Measurements from ENCODE around the gene GPR158. TPM values are rescaled to one million over a fixed set of nuclear protein-coding genes. Genes with fewer than 3 reads are reported as not detected.

The GPR158 gene
- total RNA-seq, 1 experiment from 2014 or later: 0.24 TPM

DNA sequence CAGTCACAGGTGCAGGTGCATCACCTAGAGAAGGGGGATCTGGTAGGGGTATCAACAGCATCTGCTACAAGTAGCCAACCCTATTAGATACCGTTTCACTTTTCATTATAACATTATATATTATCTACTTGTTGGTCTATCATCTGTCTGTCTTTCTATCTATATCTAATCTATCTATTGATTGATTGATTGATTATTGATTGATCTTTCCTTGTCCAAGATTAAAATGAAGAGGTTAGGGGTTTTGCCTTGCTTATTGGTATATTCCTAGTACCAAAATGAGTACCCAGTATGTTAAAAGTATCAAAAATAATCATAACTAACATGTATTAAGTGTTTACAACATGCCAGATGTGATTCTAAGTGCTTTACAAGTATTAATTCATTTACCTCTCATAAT is 121.5 kb downstream of the GPR158 start:
- no peaks in the 10 kb centered on the region for H3K27me3 Mint-ChIP-seq (ENCODE audit: low read depth)
- Histone ChIP-seq H3K23me2 (ENCODE audit: insufficient read length, low read depth, low read length, poor library complexity, severe bottlenecking) (no peaks in the 10 kb centered on the region), H3K18ac (ENCODE audit: insufficient read length, low read depth, low read length) (no peak overlapping the region), H3K27ac (ENCODE audit: insufficient read length, low read depth, low read length) (no peak overlapping the region), H3T11ph (ENCODE audit: low read length) (no peak overlapping the region), H3K9ac (ENCODE audit: extremely low read depth, insufficient read length, low read length) (no peak overlapping the region), H3K79me2 (ENCODE audit: insufficient read depth, low read length) (no peaks in the 10 kb centered on the region), H4K20me1 (ENCODE audit: control insufficient read depth, insufficient read depth, insufficient read length) (no peaks in the 10 kb centered on the region), H4K8ac (replicated peaks; ENCODE audit: insufficient read length, low read depth, low read length) (no peak overlapping the region), H3K14ac (ENCODE audit: insufficient read depth, low read length) (no peak overlapping the region), H3K4me2 (ENCODE audit: insufficient read depth, insufficient read length, low read length) (no peak overlapping the region), H3K9me3 (ENCODE audit: control insufficient read depth, low read depth, low read length) (no peaks in the 10 kb centered on the region), H2AFZ (ENCODE audit: low read length) (no peak overlapping the region), H2BK15ac (ENCODE audit: low read depth, low read length) (no peak overlapping the region), H2BK5ac (ENCODE audit: insufficient read length, low read length) (no peak overlapping the region), H4K5ac (ENCODE audit: insufficient read length, low read depth, low read length) (no peak overlapping the region), H2BK120ac (ENCODE audit: low read depth, low read length, poor library complexity, severe bottlenecking) (no peak overlapping the region), H2BK12ac (ENCODE audit: insufficient read length, low read depth, low read length) (no peak overlapping the region), H2AK5ac (ENCODE audit: insufficient read length, low read length) (no peak overlapping the region), H3K79me1 (ENCODE audit: insufficient read depth, low read depth, low read length, poor library complexity, severe bottlenecking) (no peaks in the 10 kb centered on the region), H4K91ac (ENCODE audit: insufficient read length, low read depth, low read length) (no peak overlapping the region), H3K4ac (ENCODE audit: low read depth, low read length) (no peak overlapping the region), H3K27me3 (ENCODE audit: insufficient read depth, low read length) (no peaks in the 10 kb centered on the region), H3K23ac (ENCODE audit: insufficient read length, low read depth, low read length) (no peak overlapping the region), H2BK20ac (ENCODE audit: low read depth, low read length, poor library complexity, severe bottlenecking) (no peak overlapping the region), H3K56ac (ENCODE audit: insufficient read length, low read depth, low read length) (no peak overlapping the region), H3K4me1 (ENCODE audit: insufficient read depth, low read length) (no peaks in the 10 kb centered on the region; the same call in 1 of the 2 replicates)
- DNase-seq: no peak
- H3K27ac Mint-ChIP-seq: no peak overlapping the region
- H3K36me3 Mint-ChIP-seq (ENCODE audit: insufficient read depth in 1 of 3, low read depth in 3 of 3): no peaks in the 10 kb centered on the region
- peaks cover 8 to 9% of the 10 kb centered on the region in 2 experiments for H3K4me1 Mint-ChIP-seq
- TF ChIP-seq, protein P1, sequence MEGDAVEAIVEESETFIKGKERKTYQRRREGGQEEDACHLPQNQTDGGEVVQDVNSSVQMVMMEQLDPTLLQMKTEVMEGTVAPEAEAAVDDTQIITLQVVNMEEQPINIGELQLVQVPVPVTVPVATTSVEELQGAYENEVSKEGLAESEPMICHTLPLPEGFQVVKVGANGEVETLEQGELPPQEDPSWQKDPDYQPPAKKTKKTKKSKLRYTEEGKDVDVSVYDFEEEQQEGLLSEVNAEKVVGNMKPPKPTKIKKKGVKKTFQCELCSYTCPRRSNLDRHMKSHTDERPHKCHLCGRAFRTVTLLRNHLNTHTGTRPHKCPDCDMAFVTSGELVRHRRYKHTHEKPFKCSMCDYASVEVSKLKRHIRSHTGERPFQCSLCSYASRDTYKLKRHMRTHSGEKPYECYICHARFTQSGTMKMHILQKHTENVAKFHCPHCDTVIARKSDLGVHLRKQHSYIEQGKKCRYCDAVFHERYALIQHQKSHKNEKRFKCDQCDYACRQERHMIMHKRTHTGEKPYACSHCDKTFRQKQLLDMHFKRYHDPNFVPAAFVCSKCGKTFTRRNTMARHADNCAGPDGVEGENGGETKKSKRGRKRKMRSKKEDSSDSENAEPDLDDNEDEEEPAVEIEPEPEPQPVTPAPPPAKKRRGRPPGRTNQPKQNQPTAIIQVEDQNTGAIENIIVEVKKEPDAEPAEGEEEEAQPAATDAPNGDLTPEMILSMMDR (conservative IDR thresholded peaks at IDR 0.05): no peak
- H3K4me3 Mint-ChIP-seq: no peak overlapping the region
- H3K9me3 Mint-ChIP-seq: no peaks in the 10 kb centered on the region
- no CpG with 5 or more reads among the region's 1 CpG for WGBS (ENCODE audit: extremely low coverage, insufficient read length, low lambda C conversion rate)
